Fibroblast of lung (primary cell): ENCODE results near the gene APBA2.

ENCODE experiments used
- CTCF ChIP-seq, 2 donors: IDR thresholded peaks in 1 of 2; conservative IDR thresholded peaks in 1 of 2; 1 replicate in 1 of 2; 2 replicates in 1 of 2; pipeline ENCODE4 v1.5.1; 2011 to 2012; ENCODE audit warnings: low read length in 2 of 2, control low read depth in 1 of 2, inconsistent platforms in 1 of 2, low read depth in 1 of 2, mild to moderate bottlenecking in 1 of 2
- EZH2 ChIP-seq: IDR thresholded peaks from 2 replicates; pipeline ENCODE4 v1.5.1; 2012; ENCODE audit warnings: low read length, control low read depth, mild to moderate bottlenecking; ENCODE audit errors: missing control alignments

- no peak for TF ChIP-seq CTCF (conservative IDR thresholded peaks at IDR 0.05 in 1 of 2, IDR thresholded peaks at IDR 0.05 in 1 of 2; ENCODE audit: low read depth in 1 of 2, low read length in 2 of 2)
- no peak for TF ChIP-seq EZH2
Observed at GRCh38 chr15:29053661-29054131, 167.9 kb downstream of the APBA2 start.
